Measurements from ENCODE around the gene NLGN3.

The NLGN3 gene

DNA sequence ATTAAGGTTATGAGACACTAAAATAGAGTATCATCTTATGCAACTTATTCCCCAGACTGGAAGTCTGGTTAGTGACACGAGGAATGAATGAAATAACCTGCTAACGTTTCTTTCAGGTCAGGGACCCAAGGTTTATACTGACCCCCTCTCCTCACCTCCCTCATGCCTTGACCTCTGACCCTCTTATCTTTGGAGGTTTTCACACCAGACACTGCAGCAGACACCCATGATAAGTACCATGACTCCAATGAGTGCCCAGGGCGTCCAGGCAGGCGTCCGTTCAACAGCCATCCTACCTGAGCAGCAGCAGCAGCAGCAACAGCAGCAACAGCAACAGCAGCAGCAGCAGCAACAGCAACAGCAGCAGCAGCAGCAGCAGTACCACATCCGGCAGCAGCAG lies 4.2 kb upstream of the NLGN3 start:
- no peak for DNase-seq (ENCODE audit: low read depth)
- TF ChIP-seq, protein P1, sequence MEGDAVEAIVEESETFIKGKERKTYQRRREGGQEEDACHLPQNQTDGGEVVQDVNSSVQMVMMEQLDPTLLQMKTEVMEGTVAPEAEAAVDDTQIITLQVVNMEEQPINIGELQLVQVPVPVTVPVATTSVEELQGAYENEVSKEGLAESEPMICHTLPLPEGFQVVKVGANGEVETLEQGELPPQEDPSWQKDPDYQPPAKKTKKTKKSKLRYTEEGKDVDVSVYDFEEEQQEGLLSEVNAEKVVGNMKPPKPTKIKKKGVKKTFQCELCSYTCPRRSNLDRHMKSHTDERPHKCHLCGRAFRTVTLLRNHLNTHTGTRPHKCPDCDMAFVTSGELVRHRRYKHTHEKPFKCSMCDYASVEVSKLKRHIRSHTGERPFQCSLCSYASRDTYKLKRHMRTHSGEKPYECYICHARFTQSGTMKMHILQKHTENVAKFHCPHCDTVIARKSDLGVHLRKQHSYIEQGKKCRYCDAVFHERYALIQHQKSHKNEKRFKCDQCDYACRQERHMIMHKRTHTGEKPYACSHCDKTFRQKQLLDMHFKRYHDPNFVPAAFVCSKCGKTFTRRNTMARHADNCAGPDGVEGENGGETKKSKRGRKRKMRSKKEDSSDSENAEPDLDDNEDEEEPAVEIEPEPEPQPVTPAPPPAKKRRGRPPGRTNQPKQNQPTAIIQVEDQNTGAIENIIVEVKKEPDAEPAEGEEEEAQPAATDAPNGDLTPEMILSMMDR (IDR thresholded peaks at IDR 0.05; ENCODE audit: insufficient read depth, low read depth, low read length, missing control alignments), result no peak
- no peak overlapping the region for H3K4me3 ChIP-seq (ENCODE audit: low read length)

DNA sequence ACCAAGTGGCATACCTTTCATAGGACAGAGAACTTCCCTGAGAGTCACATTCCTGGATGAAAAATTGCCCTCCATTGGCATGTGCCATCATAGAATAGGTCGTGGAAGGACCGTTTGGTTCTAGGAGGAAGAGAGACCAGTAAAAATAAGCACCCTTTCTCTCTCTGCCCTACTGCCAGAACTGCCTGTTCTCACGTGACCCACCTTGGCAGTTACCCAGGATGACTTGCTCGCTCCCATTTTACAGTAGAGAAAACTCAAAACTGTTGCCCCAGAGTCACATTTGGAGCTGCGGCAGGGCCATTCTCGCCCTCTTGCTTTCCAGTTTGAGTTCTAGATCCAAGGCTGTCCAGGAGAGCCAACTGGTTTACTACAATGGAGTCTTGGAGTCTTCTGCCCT lies 1.1 kb upstream of the NLGN3 start:
- DNase-seq (ENCODE audit: low read depth), result no peak
- TF ChIP-seq, protein P1 (IDR thresholded peaks at IDR 0.05; ENCODE audit: insufficient read depth, low read depth, low read length, missing control alignments), result no peak
- no peak overlapping the region for H3K4me3 ChIP-seq (ENCODE audit: low read length)

DNA sequence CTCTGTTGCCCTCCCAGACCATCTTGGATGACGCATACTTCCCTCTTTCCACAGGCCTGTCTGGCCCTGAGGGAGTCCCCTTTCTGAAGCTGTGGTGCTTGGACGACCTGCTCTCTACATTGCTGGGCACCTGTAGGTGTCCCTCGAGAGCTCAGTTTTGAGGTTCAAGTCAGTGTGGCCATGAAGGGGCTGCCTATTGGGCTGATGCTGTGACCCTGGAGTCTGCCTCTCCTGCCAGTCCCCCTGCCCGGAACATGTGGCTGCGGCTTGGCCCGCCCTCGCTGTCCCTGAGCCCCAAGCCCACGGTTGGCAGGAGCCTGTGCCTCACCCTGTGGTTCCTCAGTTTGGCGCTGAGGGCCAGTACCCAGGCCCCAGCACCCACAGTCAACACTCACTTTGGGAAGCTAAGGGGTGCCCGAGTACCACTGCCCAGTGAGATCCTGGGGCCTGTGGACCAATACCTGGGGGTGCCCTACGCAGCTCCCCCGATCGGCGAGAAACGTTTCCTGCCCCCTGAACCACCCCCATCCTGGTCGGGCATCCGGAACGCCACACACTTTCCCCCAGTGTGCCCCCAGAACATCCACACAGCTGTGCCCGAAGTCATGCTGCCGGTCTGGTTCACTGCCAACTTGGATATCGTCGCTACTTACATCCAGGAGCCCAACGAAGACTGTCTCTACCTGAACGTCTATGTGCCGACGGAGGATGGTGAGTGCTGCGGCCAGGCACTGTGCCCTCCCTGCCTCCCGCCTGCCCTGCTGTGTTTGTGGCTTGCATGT lies 3.0 kb downstream of the NLGN3 start:
- TF ChIP-seq, protein P1 (IDR thresholded peaks at IDR 0.05; ENCODE audit: insufficient read depth, low read depth, low read length, missing control alignments), result no peak
- H3K4me3 ChIP-seq (ENCODE audit: low read length), result no peak overlapping the region
- no peak for DNase-seq (ENCODE audit: low read depth)

DNA sequence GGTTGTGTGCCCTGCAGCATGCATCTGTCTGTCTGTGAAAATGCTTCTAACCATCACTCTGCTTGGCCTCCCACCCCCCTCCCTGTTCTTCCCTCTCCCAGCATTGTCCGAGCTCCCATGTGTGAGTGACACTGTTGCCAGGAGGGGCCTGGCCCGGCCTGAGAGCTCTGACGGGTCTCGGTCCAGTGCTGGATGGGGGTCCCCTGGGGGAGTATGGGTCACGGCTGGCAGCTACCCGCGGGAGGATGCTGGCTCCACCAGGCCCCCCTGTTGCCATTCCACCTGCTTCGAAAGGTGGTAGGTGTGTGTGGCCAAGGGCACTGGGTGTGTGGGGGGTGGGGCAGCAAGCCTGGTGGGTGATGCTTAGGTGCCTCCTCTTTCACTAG lies 3.6 kb downstream of the NLGN3 start:
- no peak for DNase-seq (ENCODE audit: low read depth)
- TF ChIP-seq, protein P1 (IDR thresholded peaks at IDR 0.05; ENCODE audit: insufficient read depth, low read depth, low read length, missing control alignments), result no peak
- H3K4me3 ChIP-seq (ENCODE audit: low read length), result no peak overlapping the region

DNA sequence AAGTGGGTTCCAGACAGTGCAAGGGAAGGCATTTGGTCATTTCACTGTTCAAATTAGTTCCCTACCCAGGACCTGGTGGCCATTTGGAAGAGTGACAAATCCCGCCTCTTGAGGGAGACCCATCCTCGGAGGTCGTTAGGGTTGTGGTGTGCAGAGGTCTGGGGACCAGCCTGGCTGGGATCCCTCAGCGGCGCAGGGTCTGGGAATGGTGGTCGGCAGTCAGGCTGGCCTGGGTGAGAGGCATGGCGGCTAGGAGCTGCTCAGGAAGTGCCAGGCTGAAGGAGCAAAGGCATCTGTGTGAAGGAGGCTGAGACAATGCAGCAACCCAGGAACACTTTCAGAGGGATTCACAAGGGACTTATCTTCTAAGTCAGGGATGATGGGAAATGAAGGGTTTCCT lies 6.7 kb downstream of the NLGN3 start:
- no peak overlapping the region for H3K4me3 ChIP-seq (ENCODE audit: low read length)
- TF ChIP-seq, protein P1 (IDR thresholded peaks at IDR 0.05; ENCODE audit: insufficient read depth, low read depth, low read length, missing control alignments), result no peak
- DNase-seq (ENCODE audit: low read depth), result no peak

DNA sequence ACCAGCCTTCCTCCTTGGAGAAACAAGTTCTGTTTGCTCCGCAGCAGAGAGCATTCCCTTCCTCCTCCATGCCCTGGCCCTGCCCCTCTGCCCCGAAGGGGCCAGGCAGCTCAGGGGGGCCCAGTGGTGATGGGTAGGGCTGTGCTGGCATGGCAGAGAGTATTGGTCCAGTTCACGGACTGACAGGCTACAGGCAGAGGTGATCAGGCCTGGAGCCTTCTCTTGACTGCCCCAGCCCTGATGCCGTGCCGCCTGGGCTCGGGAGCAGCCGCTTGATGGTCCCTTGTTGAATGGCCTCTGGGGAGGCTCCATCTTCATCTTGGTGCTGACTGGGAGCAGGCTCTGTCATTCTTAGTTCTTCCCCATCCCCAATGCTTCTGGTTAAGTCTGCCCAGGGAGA lies 9.6 kb downstream of the NLGN3 start:
- DNase-seq (ENCODE audit: low read depth), result no peak
- TF ChIP-seq, protein P1 (IDR thresholded peaks at IDR 0.05; ENCODE audit: insufficient read depth, low read depth, low read length, missing control alignments), result no peak
- no peak overlapping the region for H3K4me3 ChIP-seq (ENCODE audit: low read length)

DNA sequence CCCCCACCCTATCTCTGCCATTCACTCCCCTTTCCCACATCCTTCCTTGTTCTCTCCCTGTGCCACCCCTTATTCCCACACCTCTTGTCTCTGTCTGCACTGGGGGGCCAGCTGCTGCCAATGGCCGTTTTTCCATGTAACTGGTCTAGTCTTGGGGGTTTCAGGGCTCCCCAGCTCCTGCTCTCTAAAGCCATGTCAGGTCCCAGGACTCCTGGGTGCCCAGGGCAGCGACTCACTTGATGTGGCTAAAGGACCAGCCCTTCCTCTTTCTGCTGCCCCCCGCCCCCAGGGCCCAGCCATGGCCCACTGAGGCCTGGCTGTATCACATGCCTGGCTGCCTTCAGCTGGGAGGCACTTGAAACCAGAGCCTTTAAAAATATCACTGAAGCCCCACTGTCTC lies 10.0 kb downstream of the NLGN3 start:
- TF ChIP-seq, protein P1 (IDR thresholded peaks at IDR 0.05; ENCODE audit: insufficient read depth, low read depth, low read length, missing control alignments), result no peak
- H3K4me3 ChIP-seq (ENCODE audit: low read length), result no peak overlapping the region

More for the DNA sequence above, 10.0 kb downstream of the NLGN3 start:
- DNase-seq (ENCODE audit: low read depth), result no peak
